PFSK-1 (cell line): ENCODE results near the gene TMEM50B.

Source experiments
- POLR2AphosphoS5 ChIP-seq: IDR thresholded peaks from 2 replicates; pipeline ENCODE4 v1.6.1; 2012; ENCODE audit warnings: low read depth, mild to moderate bottlenecking, control low read depth, low read length, moderate library complexity
- REST ChIP-seq, 2 experiments: IDR thresholded peaks; 2 replicates each; pipeline versions ENCODE4 v1.6.1 to v1.8.0; 2011 to 2012; ENCODE audit warnings: low read depth in 2 of 2, low read length in 2 of 2, control low read depth in 1 of 2, inconsistent platforms in 1 of 2, mild to moderate bottlenecking in 1 of 2, moderate library complexity in 1 of 2; ENCODE audit not compliant: insufficient read depth in 1 of 2

DNA sequence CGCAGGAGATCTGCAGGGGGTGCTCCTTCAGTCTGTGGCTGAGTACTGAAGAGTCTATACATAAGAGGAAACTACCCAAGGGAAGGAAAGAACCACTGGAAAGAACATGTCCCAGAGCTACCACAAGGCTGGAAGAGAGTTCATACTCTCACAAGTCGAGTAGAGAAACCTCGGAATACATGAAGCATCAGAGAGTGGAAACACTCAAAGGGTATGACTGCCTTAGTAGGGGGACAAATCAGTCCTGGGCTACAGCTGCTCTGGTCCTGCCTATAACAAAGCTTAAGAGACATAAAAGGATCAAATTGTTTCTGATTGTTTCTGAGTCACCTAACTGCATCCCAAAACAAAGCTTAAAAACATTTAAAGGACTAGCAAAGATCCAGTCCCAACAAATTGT is 27.4 kb downstream of the TMEM50B start:
- TF ChIP-seq POLR2AphosphoS5, result no peak
- no peak for TF ChIP-seq REST (IDR thresholded peaks at IDR 0.05; ENCODE audit: insufficient read depth in 1 of 2, low read depth in 2 of 2, low read length in 2 of 2)
